NOMO-1 treated with DMSO at 0.1 percent for 48 hours (cell line): Measurements from ENCODE around the gene OTP.
A peak's percentile ranks its signal among the peaks of the same experiment; 100 is the strongest.

Source experiments
- DNase-seq: peaks from one replicate; lab custom pipeline; 2025; ENCODE audit not compliant: unreplicated experiment; lab: John Stamatoyannopoulos, UW

The OTP gene

GRCh38 chr5:77637998-77638762 lies at the start of gene OTP:
Gene OTP (minus strand): TSS chr5:77638713. CDS start chr5:77638549, 164 bp downstream.
- DNase-seq = no peak

- no peak for DNase-seq
Measured at GRCh38 chr5:77683171-77683732, 44.7 kb upstream of the OTP start.

- DNase-seq = no peak
Measured at GRCh38 chr5:77670526-77670925, 32.0 kb upstream of the OTP start.

GRCh38 chr5:77669677-77670076 lies 31.2 kb upstream of the OTP start:
- no peak for DNase-seq

- no peak for DNase-seq
Measured at GRCh38 chr5:77663090-77663863, 24.8 kb upstream of the OTP start.

- no peak for DNase-seq
Measured at GRCh38 chr5:77662635-77663034, 24.1 kb upstream of the OTP start.

DNA sequence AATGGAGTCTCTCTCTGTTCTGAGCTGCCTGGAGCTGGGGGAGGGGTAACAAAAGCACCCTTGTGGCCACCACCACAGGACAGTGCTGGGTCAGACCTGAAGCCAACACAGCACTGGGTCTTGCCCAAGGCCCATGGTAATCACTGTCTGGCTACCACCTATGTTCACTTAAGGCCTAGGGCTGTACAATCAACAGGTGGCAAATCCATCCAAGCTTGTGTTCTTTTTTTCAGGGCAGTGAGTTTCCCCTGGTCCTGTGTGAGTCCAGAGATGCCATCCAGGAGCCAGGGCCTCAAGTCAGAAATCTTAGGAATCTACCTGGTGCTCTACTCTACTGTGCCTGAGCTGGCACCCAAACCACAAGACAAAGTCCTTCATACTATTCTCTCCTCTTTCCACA lies 20.1 kb upstream of the OTP start:
- no peak for DNase-seq

GRCh38 chr5:77651343-77651742 lies 12.8 kb upstream of the OTP start:
- DNase-seq = no peak

- DNase-seq = no peak
Measured at GRCh38 chr5:77650686-77651085, 12.2 kb upstream of the OTP start.

DNA sequence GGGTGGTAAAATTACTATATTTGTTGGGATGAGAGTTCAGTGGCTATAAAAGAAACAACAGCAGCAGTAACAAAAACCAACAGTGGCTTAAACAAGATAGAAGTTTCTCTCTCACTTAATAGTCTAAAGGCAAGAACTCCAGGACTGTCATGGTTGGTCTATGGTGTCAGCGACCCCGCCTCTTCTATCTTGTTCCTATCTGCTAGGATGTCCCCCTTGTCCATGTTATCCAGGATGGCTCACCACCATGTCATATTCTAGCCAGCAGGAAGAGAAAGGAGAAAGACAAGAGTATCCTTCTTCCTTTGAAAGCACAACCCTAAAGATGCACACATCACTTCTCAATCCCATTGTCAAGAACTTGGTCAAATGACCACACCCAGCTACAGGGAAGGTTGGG lies 11.3 kb upstream of the OTP start:
- no peak for DNase-seq

- DNase-seq = no peak
Measured at GRCh38 chr5:77645995-77646639, 7.6 kb upstream of the OTP start.

DNA sequence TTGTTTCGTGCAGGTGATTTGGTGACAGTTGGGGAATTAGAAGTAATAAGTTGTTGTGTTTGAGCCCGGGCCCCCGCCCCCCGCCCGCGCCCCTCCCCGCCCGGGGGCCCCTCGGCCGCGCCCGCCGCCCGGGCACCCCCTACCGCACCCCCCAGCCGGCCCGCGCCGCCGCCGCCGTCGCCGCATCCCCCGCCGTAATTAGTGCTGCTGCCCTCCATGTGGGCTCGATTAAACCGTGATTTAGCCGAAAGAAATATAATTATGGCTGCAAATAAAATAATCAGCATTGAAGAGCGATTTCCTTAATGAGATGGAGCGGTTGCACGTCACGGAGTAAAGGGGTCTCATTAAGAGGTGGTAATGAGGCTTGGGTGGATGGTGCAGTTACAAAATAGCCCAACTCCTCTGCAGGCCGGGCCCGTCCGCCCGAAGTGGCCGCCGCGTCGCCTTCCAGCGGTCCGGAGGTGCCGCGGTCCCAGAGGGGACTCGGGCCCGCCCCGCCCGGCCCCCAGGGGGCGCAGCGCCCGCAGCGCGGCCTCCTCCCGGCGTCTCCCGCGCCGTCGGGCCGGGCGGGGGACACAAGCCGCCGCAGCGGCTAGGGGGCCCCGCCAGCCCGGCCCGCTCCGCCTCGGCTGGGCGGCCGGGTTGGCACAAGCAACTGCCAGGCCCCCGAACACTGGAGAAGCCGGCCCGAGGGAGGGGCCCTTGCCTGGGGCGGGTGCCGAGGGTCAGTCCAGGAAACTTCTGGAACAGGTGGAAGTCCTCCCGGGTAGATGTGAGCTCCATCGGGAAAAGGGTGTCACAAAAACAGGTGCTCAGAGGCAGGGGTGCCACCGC lies 6.9 kb upstream of the OTP start:
- DNase-seq = no peak

- no peak for DNase-seq
Measured at GRCh38 chr5:77644371-77645157, 6.1 kb upstream of the OTP start.

GRCh38 chr5:77643654-77644370 lies 5.3 kb upstream of the OTP start:
- DNase-seq = peak; percentile 55

DNA sequence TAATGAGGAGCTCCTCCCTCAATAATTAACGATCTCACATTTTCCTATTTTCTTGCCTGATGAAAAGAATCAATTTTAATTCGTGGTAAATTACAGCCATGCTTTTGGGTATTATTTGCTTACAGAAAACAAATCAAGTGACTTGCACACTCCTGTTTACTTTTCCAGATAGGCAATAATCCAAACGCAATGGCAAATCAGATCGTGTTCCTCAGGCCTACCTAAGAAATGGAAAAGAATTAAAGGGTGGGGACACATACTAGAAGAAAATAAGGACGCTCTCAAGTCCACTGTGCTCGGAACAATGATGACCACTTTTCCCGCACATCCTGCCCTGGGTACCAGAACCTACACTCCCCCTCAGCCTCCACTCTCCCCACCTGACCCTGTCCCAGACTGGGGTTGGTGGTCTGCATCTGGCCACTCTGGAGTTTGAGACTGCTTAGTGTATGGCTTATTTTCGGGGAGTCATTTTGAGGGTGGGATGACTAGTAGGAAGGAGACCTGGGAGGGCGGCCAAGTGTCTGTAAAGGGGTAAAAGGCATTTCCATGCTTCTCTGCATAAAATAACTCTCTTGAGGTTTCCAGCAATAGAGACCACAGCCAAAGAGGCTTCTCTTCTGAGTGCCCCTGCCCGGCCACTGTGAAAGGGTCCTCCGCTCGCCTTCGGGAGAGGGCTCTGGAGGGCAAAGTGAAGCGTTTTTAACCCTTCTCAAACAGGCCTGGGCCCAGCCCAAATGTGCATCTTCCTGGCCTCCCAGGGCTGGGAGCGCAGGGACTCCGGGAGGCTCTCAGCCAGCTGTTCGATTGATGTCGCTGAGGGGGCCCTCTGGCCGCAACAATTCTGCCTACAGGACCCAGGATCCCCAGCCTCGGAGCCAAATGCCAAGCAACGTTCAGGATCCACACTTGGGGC lies 4.5 kb upstream of the OTP start:
- DNase-seq = no peak

GRCh38 chr5:77641963-77642737 lies 3.6 kb upstream of the OTP start:
- DNase-seq = no peak

DNA sequence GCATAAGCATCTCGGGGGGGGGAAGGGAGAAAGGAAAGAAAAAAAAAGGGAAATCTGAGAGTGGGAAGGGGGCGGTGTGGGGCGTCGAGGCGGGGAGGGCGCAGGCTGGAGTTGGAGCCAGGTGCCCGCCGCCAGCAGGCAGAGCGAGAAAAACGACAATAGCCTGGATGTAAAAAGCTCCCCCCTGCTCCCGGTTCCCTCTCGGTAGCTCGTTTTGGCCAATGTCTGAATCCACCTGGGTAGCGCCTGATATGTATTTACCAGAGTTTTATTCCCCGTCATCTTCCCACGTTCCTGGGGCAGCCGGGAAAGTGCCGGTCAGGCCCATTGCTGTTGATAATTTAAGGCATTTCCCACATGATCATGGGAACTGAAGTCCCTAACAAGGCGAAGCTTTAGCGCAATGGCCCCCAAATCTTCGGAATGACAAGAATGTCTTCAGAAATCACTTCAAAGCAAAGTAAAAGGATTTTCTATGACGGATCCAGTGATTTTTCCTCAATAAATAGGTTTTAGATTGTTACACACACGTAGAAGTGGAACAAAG lies 3.0 kb upstream of the OTP start:
- no peak for DNase-seq
